Activated naive CD4-positive, alpha-beta T cell treated with anti-CD3 and anti-CD28 coated beads, Interleukin-2, amount 50 U/mL, for 72 hours (primary cell): ENCODE results near the gene HOXA1. TPM values are rescaled to one million over a fixed set of nuclear protein-coding genes. Genes with fewer than 3 reads are reported as not detected.

Experiments used
- ATAC-seq, 2 donors: fragments of 150-1000 bp; cut with Tn5 transposase; 2 replicates each; pipeline ENCODE4 v1.10.0; 2021; ENCODE audit warnings: mild to moderate bottlenecking in 2 of 2, moderate library complexity in 2 of 2
- DNase-seq, 2 donors: peaks; one replicate each; pipeline ENCODE4 v3.0.0; 2021 to 2022; ENCODE audit warnings: low spot score in 2 of 2
- H3K27ac Mint-ChIP-seq, 2 donors: one replicate each; pipeline ENCODE4 v1.8.0; 2022; ENCODE audit warnings: mild to moderate bottlenecking in 2 of 2, mixed read lengths in 2 of 2
- H3K36me3 Mint-ChIP-seq, 2 donors: one replicate each; pipeline ENCODE4 v1.8.0; 2022; ENCODE audit warnings: mixed read lengths in 2 of 2
- H3K9me3 Mint-ChIP-seq, 2 donors: one replicate each; pipeline ENCODE4 v1.8.0; 2022; ENCODE audit warnings: mixed read lengths in 2 of 2
- total RNA-seq, 2 donors: library from RNA; stranded (reverse); gene quantifications; one replicate each; pipeline ENCODE4 v1.2.3, GENCODE V29; 2022

Gene HOXA1
- total RNA-seq, 2 donors from 2014 or later: 0.16 TPM; not detected in 1

DNA sequence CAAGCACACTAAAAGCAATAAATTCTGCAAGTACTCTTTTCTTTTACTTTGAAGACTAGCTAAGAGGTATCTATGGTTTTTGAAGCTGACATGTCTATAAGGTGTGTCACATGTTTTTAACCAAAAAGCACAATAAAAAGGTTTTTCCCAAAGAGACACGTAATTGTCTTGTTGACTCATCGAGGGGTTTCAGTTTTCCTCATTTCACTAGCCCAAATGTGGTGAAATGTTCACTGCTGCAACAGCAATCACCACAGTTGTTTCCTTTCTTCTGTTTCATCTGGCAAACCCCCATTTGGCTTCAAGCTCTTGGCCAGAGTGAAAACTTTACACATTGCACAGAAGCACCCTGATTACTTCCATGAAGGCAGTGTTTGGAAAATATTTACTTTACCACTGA lies 38.6 kb upstream of the HOXA1 start:
- peaks cover 0 to 1% of the 10 kb centered on the region in 2 donors for H3K36me3 Mint-ChIP-seq
- H3K27ac Mint-ChIP-seq: no peak overlapping the region
- H3K9me3 Mint-ChIP-seq: no peaks in the 10 kb centered on the region
- DNase-seq (no peak), ATAC-seq (peak; percentile 74 to 90)

GRCh38 chr7:27133409-27134231 lies 37.8 kb upstream of the HOXA1 start:
- no peaks in the 10 kb centered on the region for H3K9me3 Mint-ChIP-seq
- peak in 1 of 2 donors; percentile 1 for ATAC-seq
- peaks cover 0 to 4% of the 10 kb centered on the region in 2 donors for H3K36me3 Mint-ChIP-seq
- DNase-seq: no peak
- H3K27ac Mint-ChIP-seq: no peak overlapping the region

GRCh38 chr7:27132978-27133377 lies 37.2 kb upstream of the HOXA1 start:
- Mint-ChIP-seq H3K36me3 (peaks cover 0 to 4% of the 10 kb centered on the region in 2 donors), H3K27ac (no peak overlapping the region), H3K9me3 (no peaks in the 10 kb centered on the region)
- DNase-seq (no peak), ATAC-seq (no peak)

DNA sequence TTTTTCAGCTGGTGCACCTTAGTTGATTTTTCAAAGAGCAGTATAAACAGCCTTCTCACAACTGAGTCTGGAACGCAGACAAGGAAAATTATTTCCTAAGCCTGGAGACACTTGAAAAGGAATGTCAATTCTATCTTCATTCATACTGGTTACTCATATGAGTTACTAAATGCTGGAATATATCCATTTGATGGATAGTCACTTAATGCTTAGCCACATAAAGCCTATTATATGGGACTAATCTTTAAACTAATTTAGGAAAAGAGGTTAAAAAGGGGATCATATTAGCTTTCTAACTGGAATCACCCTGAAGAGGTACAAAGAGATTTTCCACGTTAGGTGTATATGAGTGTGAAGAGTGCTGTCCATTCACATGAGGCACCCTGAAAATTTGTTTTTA lies 36.4 kb upstream of the HOXA1 start:
- Mint-ChIP-seq H3K9me3 (no peaks in the 10 kb centered on the region), H3K36me3 (peaks cover 0 to 4% of the 10 kb centered on the region in 2 donors), H3K27ac (no peak overlapping the region)
- ATAC-seq (no peak), DNase-seq (no peak)

- ATAC-seq: no peak
- peak overlapping the region in 1 of 2 donors; percentile 60 for H3K27ac Mint-ChIP-seq
- H3K9me3 Mint-ChIP-seq: no peaks in the 10 kb centered on the region
- peaks cover 0 to 4% of the 10 kb centered on the region in 2 donors for H3K36me3 Mint-ChIP-seq
- no peak for DNase-seq
These were observed 35.6 kb upstream of the HOXA1 start for GRCh38 chr7:27131390-27131819.

DNA sequence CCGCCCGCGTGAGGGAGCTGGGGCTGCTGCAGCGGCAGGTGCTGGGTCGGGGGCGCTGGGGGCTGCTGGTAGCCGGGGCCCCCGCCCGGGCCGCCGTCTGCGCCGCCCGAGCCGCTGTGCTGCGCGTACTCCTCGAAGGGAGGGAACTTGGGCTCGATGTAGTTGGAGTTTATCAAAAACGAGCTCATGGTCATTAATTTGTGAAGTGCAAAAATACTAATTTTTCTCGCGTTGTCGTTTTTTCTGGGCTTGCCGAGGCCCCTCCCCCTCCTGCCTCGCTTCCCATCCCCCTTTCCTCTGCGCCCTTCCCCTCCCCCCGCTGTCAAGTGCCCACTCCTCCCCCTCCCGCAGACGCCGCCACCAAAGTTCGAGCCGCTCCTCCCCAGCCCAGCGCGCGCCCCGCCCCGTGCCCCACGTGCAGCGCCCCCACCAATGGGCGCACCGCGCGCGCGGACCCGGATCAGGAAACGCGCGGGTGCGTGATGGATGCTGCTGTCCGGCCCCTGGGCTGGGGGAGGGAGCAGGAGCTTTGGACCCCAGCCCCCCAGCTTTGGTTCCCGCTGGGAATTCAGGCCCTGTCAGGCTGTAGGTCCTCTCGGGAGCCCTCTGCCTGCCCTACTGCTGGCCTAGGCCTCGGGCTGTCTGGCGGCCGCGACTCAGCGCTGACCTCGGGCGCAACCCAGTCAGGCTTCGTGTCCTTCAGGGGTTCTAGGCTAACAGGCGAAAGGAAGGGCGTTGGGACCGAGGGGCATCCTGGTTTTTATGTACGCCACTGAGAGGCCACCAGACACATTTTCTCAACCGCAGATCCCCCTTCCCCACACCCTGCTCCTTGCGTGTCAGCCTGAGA lies 35.0 kb upstream of the HOXA1 start, which contains the start of gene HOXA4:
TSS of gene HOXA4 (minus strand) at position 218 of the 850 bp plus-strand sequence. CDS start at position 194, 24 bp downstream.
- peak within 1 kb of the TSS in 1 of 2 donors; percentile 60 for H3K27ac Mint-ChIP-seq
- H3K9me3 Mint-ChIP-seq: no peaks in the 10 kb centered on the region
- ATAC-seq (peak; percentile 62 to 86), DNase-seq (peak; percentile 56 to 71)
- H3K36me3 Mint-ChIP-seq: peaks cover 0 to 4% of the 10 kb centered on the region in 2 donors

- ATAC-seq (peak; percentile 21 to 29), DNase-seq (no peak)
- H3K9me3 Mint-ChIP-seq: no peaks in the 10 kb centered on the region
- H3K27ac Mint-ChIP-seq: no peak overlapping the region
- peaks cover 0 to 4% of the 10 kb centered on the region in 2 donors for H3K36me3 Mint-ChIP-seq
These were observed 34.1 kb upstream of the HOXA1 start for GRCh38 chr7:27129729-27130539.

- DNase-seq: no peak
- H3K27ac Mint-ChIP-seq: no peak overlapping the region
- no peaks in the 10 kb centered on the region for H3K9me3 Mint-ChIP-seq
- ATAC-seq: no peak
- H3K36me3 Mint-ChIP-seq: peaks cover 0 to 4% of the 10 kb centered on the region in 2 donors
These were observed 33.3 kb upstream of the HOXA1 start for GRCh38 chr7:27128776-27129728.

DNA sequence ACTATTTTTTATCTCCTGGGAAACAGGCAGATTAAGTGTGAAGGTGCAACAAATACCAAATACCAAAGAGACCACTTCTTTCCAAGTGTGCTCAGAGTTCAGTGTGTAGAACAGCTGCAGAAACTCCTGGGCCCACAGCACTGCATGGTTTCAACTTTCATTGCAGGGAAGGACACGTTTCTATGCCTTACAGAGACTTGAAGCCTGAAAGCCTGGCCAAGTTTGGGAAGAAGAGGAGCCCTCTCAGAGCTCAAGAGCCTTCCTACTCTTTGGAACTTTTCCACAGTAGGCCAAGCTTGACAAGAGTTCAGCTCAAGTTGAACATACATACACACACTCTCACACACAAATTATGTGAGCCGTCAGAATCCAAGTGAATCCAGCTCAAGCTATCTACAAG lies 32.2 kb upstream of the HOXA1 start:
- DNase-seq: no peak
- Mint-ChIP-seq H3K27ac (no peak overlapping the region), H3K36me3 (peaks cover 0 to 4% of the 10 kb centered on the region in 2 donors), H3K9me3 (no peaks in the 10 kb centered on the region)
- ATAC-seq: no peak

DNA sequence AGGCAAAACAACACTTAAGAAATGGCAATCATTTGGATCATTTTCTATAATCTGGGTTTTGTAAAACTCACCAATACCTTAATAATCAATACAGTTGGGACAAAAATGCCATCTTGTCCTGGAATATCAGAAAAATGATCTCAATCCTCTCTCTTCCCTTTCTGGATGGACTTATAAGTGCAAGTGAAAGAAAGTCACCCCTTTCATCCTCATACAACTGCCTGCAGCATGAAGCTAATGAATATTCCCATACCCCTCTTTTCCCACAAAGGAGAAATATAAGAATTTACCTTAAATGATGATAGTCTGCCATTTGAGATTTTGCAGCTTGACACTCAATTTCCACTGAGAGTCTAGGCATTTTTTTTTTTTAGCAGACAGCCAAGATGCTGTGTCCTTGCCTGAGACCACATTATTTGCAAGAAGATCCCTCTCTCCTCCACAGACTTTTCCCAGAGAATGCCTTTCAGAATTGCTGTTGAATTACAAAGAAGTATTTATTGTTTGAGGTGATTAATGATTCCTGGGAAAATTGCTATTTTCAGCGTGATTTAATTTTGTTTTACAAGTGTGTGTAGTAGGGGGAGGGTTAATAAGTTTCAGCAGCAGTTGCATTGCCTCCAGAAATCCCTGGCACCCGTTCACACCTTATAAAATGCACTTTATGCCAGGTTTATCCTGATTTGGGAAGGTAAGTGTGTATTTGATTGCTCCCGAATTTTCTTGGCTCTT lies 31.0 kb upstream of the HOXA1 start:
- ATAC-seq: no peak
- no peak overlapping the region for H3K27ac Mint-ChIP-seq
- peaks cover 0 to 4% of the 10 kb centered on the region in 2 donors for H3K36me3 Mint-ChIP-seq
- no peak for DNase-seq
- no peaks in the 10 kb centered on the region for H3K9me3 Mint-ChIP-seq

DNA sequence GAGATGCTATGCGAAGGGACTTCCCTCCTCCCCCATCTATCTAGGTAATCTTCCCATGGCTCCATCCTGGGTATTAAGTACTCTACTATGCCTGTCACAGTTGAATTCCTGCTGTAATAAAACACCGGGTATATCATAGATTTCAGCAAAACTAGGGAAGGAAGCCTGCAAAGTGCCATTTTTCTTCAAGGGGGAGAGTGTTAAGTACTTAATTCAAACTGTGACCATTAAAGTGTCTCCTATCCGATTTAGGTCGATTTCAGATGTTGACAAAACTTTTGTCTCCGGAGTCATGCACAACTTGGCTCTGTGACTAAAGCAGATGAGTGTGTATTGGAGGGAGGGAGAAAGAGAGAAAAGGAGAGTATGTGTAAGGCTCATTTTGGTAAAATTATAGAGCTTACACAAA lies 30.2 kb upstream of the HOXA1 start:
- H3K9me3 Mint-ChIP-seq: no peaks in the 10 kb centered on the region
- H3K27ac Mint-ChIP-seq: no peak overlapping the region
- ATAC-seq (no peak), DNase-seq (no peak)
- peaks cover 0 to 4% of the 10 kb centered on the region in 2 donors for H3K36me3 Mint-ChIP-seq

- no peaks in the 10 kb centered on the region for H3K9me3 Mint-ChIP-seq
- DNase-seq: no peak
- no peak overlapping the region for H3K27ac Mint-ChIP-seq
- peaks cover 0 to 4% of the 10 kb centered on the region in 2 donors for H3K36me3 Mint-ChIP-seq
- ATAC-seq: no peak
These were observed 29.3 kb upstream of the HOXA1 start for GRCh38 chr7:27124902-27125689.

GRCh38 chr7:27124096-27124901 lies 28.5 kb upstream of the HOXA1 start:
- Mint-ChIP-seq H3K36me3 (peaks cover 0 to 2% of the 10 kb centered on the region in 2 donors), H3K9me3 (no peaks in the 10 kb centered on the region), H3K27ac (no peak overlapping the region)
- no peak for DNase-seq
- ATAC-seq: no peak
